Endodermal cell (in vitro differentiated cells): Measurements from ENCODE around the gene PARN. TPM values are rescaled to one million over a fixed set of nuclear protein-coding genes. Genes with fewer than 3 reads are reported as not detected.
"Not testable (repeated sequence)": the region's sequence is repeated elsewhere in the genome, so short reads cannot be mapped to it uniquely, and the experiment has no call there.

Experiments
- DNase-seq: peaks from one replicate; pipeline ENCODE4 v3.0.0-alpha.2; 2017
- H3K27ac ChIP-seq: 2 replicates; pipeline ENCODE4 v1.5.1; 2013; ENCODE audit warnings: mild to moderate bottlenecking, low read depth, low read length, moderate library complexity
- H3K27me3 ChIP-seq: 2 replicates; pipeline ENCODE4 v1.6.1; 2013; ENCODE audit warnings: mild to moderate bottlenecking, low read length, moderate library complexity; ENCODE audit not compliant: insufficient read depth, control insufficient read depth, poor library complexity, severe bottlenecking
- H3K36me3 ChIP-seq: 2 replicates; pipeline ENCODE4 v1.7.0; 2013; ENCODE audit warnings: mild to moderate bottlenecking, low read length, moderate library complexity; ENCODE audit not compliant: control insufficient read depth, insufficient read depth
- H3K4me1 ChIP-seq: one replicate; pipeline ENCODE4 v1.7.0; 2013; ENCODE audit warnings: low read length; ENCODE audit not compliant: control insufficient read depth, insufficient read depth
- H3K4me3 ChIP-seq: 2 replicates; pipeline ENCODE4 v1.5.1; 2013; ENCODE audit warnings: mild to moderate bottlenecking, low read length, moderate library complexity
- H3K9ac ChIP-seq: 2 replicates; pipeline ENCODE4 v1.6.1; 2013; ENCODE audit warnings: mild to moderate bottlenecking, low read length, moderate library complexity; ENCODE audit not compliant: poor library complexity, severe bottlenecking; ENCODE audit errors: extremely low read depth
- H3K9me3 ChIP-seq: 2 replicates; pipeline ENCODE4 v1.6.1; 2013; ENCODE audit warnings: mild to moderate bottlenecking, low read length, moderate library complexity; ENCODE audit not compliant: control insufficient read depth
- H3K27ac Mint-ChIP-seq: 2 replicates; pipeline ENCODE4 v1.8.0; 2020; ENCODE audit warnings: mixed read lengths
- H3K27me3 Mint-ChIP-seq: 2 replicates; pipeline ENCODE4 v1.8.0; 2021; ENCODE audit warnings: mild to moderate bottlenecking, mixed read lengths; ENCODE audit not compliant: insufficient read depth
- H3K36me3 Mint-ChIP-seq: 2 replicates; pipeline ENCODE4 v1.8.0; 2020; ENCODE audit warnings: low read depth, mixed read lengths
- H3K4me1 Mint-ChIP-seq: 2 replicates; pipeline ENCODE4 v1.8.0; 2020; ENCODE audit warnings: mixed read lengths
- H3K4me3 Mint-ChIP-seq: 2 replicates; pipeline ENCODE4 v1.8.0; 2020; ENCODE audit warnings: mild to moderate bottlenecking, moderate library complexity, mixed read lengths
- H3K9me3 Mint-ChIP-seq: 2 replicates; pipeline ENCODE4 v1.8.0; 2020; ENCODE audit warnings: mild to moderate bottlenecking, mixed read lengths
- WGBS, 2 experiments: methylation state at CpG; one replicate each; pipeline versions ENCODE4 v1.1.5 to v1.1.7; 2013; ENCODE audit warnings: missing lambda C conversion rate in 2 of 2, mixed read lengths in 1 of 2; ENCODE audit not compliant: insufficient coverage in 1 of 2, insufficient read length in 1 of 2; 5-methylcytosine and 5-hydroxymethylcytosine counted together
- total RNA-seq, 2 donors: library from RNA; stranded (reverse); fragmentation: NEBNext Ultra II Directional in 1 of 2; extraction: Animal tissue kit (Norgen Biotek cat#: 25700) in 1 of 2; gene quantifications; 2 replicates in 1 of 2; 3 replicates in 1 of 2; pipeline ENCODE4 v1.2.1, GENCODE V29; 2021
- TF ChIP-seq, protein P1 (sequence below): fragments of 200-600 bp; sonication (generic); conservative IDR thresholded peaks from 2 replicates; pipeline ENCODE4 v1.5.0; 2021; ENCODE audit warnings: antibody characterized with exemption, mild to moderate bottlenecking

PARN gene
- total RNA-seq, 2 donors from 2014 or later: 43.7 to 45.7 TPM

DNA sequence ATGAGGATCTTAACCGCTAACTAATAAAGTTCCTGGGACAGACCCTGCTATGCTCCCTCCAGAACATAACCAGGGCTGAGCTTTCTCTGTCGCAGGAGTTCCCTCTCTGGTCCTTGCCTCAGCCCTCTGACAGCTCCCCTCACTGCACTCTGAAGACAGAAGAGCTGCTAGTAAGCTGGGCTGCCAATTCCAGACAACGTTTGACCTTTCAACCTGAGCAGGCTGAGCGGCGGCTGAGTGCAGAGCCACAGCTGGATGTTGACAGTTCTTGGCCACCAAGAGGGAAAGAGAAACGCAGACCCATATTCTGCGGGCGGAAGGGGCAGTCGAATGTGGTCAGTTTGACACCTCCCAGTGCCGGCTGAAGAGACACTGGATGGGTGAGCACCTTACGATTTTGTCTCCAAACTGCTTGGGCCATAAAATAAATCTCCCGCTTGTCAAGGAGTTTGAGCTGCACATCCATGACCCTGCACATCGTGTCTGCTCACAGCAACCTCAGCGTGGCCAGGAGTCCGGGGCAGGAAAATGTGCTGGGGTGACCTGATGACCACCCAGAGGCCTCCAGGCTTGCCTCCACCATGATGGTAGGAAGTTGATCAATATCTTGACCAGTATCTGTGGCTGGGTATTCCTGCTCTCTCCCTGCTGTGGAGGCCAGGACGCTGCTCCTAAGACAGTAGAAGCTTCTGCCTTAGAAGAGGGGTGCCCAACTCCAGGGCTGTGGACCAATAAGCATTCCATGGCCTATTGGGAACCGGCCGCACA lies 209.2 kb downstream of the PARN start:
- no peak overlapping the region for H3K27ac ChIP-seq
- no peaks in the 10 kb centered on the region for H3K36me3 ChIP-seq
- Mint-ChIP-seq H3K4me1 (no peaks in the 10 kb centered on the region), H3K9me3 (peaks cover 10% of the 10 kb centered on the region), H3K27ac (no peak overlapping the region), H3K27me3 (no peaks in the 10 kb centered on the region), H3K4me3 (no peak overlapping the region), H3K36me3 (peaks cover 16% of the 10 kb centered on the region)
- no peaks in the 10 kb centered on the region for H3K27me3 ChIP-seq
- 87 to 90% methylated on average over 14 to 18 of the region's 18 CpGs for WGBS, 2 experiments
- peaks cover 6% of the 10 kb centered on the region for H3K9me3 ChIP-seq
- no peak overlapping the region for H3K9ac ChIP-seq
- TF ChIP-seq, protein P1, sequence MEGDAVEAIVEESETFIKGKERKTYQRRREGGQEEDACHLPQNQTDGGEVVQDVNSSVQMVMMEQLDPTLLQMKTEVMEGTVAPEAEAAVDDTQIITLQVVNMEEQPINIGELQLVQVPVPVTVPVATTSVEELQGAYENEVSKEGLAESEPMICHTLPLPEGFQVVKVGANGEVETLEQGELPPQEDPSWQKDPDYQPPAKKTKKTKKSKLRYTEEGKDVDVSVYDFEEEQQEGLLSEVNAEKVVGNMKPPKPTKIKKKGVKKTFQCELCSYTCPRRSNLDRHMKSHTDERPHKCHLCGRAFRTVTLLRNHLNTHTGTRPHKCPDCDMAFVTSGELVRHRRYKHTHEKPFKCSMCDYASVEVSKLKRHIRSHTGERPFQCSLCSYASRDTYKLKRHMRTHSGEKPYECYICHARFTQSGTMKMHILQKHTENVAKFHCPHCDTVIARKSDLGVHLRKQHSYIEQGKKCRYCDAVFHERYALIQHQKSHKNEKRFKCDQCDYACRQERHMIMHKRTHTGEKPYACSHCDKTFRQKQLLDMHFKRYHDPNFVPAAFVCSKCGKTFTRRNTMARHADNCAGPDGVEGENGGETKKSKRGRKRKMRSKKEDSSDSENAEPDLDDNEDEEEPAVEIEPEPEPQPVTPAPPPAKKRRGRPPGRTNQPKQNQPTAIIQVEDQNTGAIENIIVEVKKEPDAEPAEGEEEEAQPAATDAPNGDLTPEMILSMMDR: no peak
- DNase-seq: no peak
- H3K4me1 ChIP-seq: no peaks in the 10 kb centered on the region
- H3K4me3 ChIP-seq: no peak overlapping the region

DNA sequence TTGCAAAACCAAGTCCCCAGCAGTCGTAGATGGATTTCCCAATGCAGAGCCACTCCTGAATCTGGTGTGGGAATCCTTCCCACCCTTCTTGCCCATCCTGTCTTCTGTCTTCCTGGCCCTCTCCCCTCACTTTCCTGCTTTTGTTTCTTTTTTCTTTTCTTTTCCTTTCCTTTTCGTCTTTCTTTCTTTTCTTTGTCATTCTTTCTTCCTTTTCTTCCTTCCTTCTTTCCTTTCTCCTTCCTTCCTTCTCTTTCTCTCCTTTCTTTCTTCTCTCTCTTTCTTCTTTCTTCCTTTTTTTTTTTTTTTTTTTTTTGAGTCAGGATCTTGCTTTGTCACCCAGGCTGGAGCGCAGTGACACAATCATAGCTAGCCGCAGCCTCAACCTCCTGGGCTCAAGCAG lies 209.8 kb downstream of the PARN start:
- not testable (repeated sequence) for H3K4me1 Mint-ChIP-seq, H3K27ac Mint-ChIP-seq, H3K36me3 ChIP-seq, H3K27me3 ChIP-seq, H3K4me3 Mint-ChIP-seq, DNase-seq, H3K9me3 ChIP-seq, H3K27ac ChIP-seq, H3K9ac ChIP-seq, H3K27me3 Mint-ChIP-seq, H3K4me3 ChIP-seq, H3K4me1 ChIP-seq
- Mint-ChIP-seq H3K9me3 (peaks cover 12% of the 10 kb centered on the region), H3K36me3 (peaks cover 18% of the 10 kb centered on the region)
- WGBS, 2 experiments: 78 to 91% methylated on average over 3 to 4 of the region's 4 CpGs

DNA sequence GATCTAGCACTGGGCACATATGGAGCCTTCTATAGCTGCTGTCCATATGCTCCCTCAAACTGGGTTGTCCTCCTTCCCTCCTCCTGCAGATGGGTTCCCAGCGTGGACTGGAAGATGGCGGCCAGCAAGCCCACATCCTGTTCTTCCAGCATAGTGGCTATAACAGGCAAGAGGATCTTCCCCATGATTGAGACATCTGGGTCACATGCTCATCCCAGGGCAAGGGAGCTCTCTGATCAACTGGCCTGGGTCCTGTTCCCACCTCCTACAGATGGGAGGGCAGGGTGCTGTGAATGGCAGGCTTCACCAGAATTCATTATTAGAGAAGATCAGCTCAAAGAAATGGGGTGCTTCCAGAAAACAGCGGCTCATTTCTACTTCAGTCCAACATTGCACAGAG lies 210.2 kb downstream of the PARN start:
- no peak overlapping the region for H3K27ac ChIP-seq
- no peaks in the 10 kb centered on the region for H3K27me3 Mint-ChIP-seq
- H3K27ac Mint-ChIP-seq: no peak overlapping the region
- H3K9me3 Mint-ChIP-seq: peaks cover 12% of the 10 kb centered on the region
- no peak overlapping the region for H3K4me3 ChIP-seq
- DNase-seq: no peak
- no peak overlapping the region for H3K4me3 Mint-ChIP-seq
- TF ChIP-seq, protein P1: no peak
- H3K9me3 ChIP-seq: peaks cover 7% of the 10 kb centered on the region
- H3K36me3 ChIP-seq: no peaks in the 10 kb centered on the region
- no peaks in the 10 kb centered on the region for H3K4me1 Mint-ChIP-seq
- H3K27me3 ChIP-seq: no peaks in the 10 kb centered on the region
- no peaks in the 10 kb centered on the region for H3K4me1 ChIP-seq
- H3K9ac ChIP-seq: no peak overlapping the region
- H3K36me3 Mint-ChIP-seq: peaks cover 19% of the 10 kb centered on the region
- 91 to 96% methylated on average over 2 to 3 of the region's 3 CpGs for WGBS, 2 experiments
